SK-N-SH (cell line): Measurements from ENCODE around the gene RBMS3. TPM values are rescaled to one million over a fixed set of nuclear protein-coding genes. Genes with fewer than 3 reads are reported as not detected.

ENCODE experiments used
- CTCF ChIA-PET: fragments of 300-600, 350-600 bp; formaldehyde crosslinking; extraction: SDS; loops from one replicate; lab custom pipeline; 2021; lab: Yijun Ruan, JAX
- POLR2A ChIA-PET: fragments of 350-600 bp; sonication (Branson Sonifier 250); formaldehyde crosslinking; extraction: SDS; loops from one replicate; lab custom pipeline; 2020; ENCODE audit warnings: antibody characterized with exemption, inconsistent platforms; lab: Yijun Ruan, JAX
- DNase-seq: peaks from one replicate; pipeline ENCODE4 v3.0.0; 2012
- H2AFZ ChIP-seq: fragments of 200-600 bp; sonication (generic); 2 replicates; pipeline ENCODE4 v1.8.1; 2016; ENCODE audit warnings: antibody characterized with exemption, mild to moderate bottlenecking, low read depth
- H3F3A ChIP-seq: fragments of 200-600 bp; sonication (generic); replicated peaks from 2 replicates; pipeline ENCODE3; 2016; ENCODE audit warnings: antibody characterized with exemption, mild to moderate bottlenecking; ENCODE audit not compliant: insufficient read depth
- H3K27ac ChIP-seq, 2 experiments: fragments of 200-500 bp in 1 of 2; fragments of 200-600 bp in 1 of 2; sonication (Bioruptor generic) in 1 of 2; sonication (generic), shearing (Covaris generic) in 1 of 2; 2 replicates each; pipeline versions ENCODE4 v1.5.1 to v1.6.1; 2014 to 2016; ENCODE audit warnings: low read depth in 2 of 2, inconsistent platforms in 1 of 2, low read length in 1 of 2, mild to moderate bottlenecking in 1 of 2, mixed read lengths in 1 of 2
- H3K27me3 ChIP-seq: fragments of 200-600 bp; sonication (generic), shearing (Covaris generic); 2 replicates; pipeline ENCODE4 v1.6.1; 2016; ENCODE audit warnings: mixed run types; ENCODE audit not compliant: insufficient read depth
- H3K36me3 ChIP-seq, 2 experiments: fragments of 200-500 bp in 1 of 2; fragments of 200-600 bp in 1 of 2; sonication (Bioruptor generic) in 1 of 2; sonication (generic) in 1 of 2; replicated peaks in 1 of 2; 2 replicates each; pipeline versions ENCODE3 to v1.5.1; 2014 to 2016; ENCODE audit warnings: low read length in 1 of 2, mild to moderate bottlenecking in 1 of 2; ENCODE audit not compliant: insufficient read depth in 2 of 2, control insufficient read depth in 1 of 2
- H3K4me1 ChIP-seq, 2 experiments: fragments of 200-500 bp in 1 of 2; fragments of 200-600 bp in 1 of 2; sonication (Bioruptor generic) in 1 of 2; sonication (generic), shearing (Covaris generic) in 1 of 2; 2 replicates each; pipeline versions ENCODE4 v1.5.1 to v1.6.1; 2014 to 2016; ENCODE audit warnings: low read depth in 1 of 2, low read length in 1 of 2, mixed run types in 1 of 2; ENCODE audit not compliant: insufficient read depth in 2 of 2, control insufficient read depth in 1 of 2
- H3K4me2 ChIP-seq: fragments of 200-600 bp; sonication (generic), shearing (Covaris generic); 2 replicates; pipeline ENCODE4 v1.6.1; 2017; ENCODE audit warnings: mixed run types
- H3K4me3 ChIP-seq, 2 experiments: fragments of 200-500 bp in 1 of 2; fragments of 200-600 bp in 1 of 2; sonication (Bioruptor generic) in 1 of 2; sonication (generic), shearing (Covaris generic) in 1 of 2; 2 replicates each; pipeline versions ENCODE4 v1.5.1 to v1.8.1; 2014 to 2016; ENCODE audit warnings: low read depth in 2 of 2, inconsistent platforms in 1 of 2, low read length in 1 of 2, mild to moderate bottlenecking in 1 of 2, mixed read lengths in 1 of 2, moderate library complexity in 1 of 2
- H3K79me2 ChIP-seq: fragments of 200-600 bp; sonication (generic); 2 replicates; pipeline ENCODE4 v1.8.1; 2017; ENCODE audit warnings: mild to moderate bottlenecking; ENCODE audit not compliant: insufficient read depth
- H3K9ac ChIP-seq: fragments of 200-600 bp; sonication (generic); 2 replicates; pipeline ENCODE4 v1.6.1; 2017; ENCODE audit warnings: mixed run types
- H3K9me2 ChIP-seq: fragments of 200-600 bp; sonication (generic); 2 replicates; pipeline ENCODE4 v1.6.1; 2017; ENCODE audit warnings: mixed run types
- H3K9me3 ChIP-seq: fragments of 200-600 bp; sonication (generic); 2 replicates; pipeline ENCODE4 v1.6.1; 2017; ENCODE audit warnings: mixed run types, mild to moderate bottlenecking, moderate library complexity
- H4K20me1 ChIP-seq: fragments of 200-600 bp; sonication (generic); 2 replicates; pipeline ENCODE4 v1.6.1; 2017; ENCODE audit warnings: mild to moderate bottlenecking, mixed run types; ENCODE audit not compliant: insufficient read depth
- CHD2 ChIP-seq: fragments of 150-350 bp; IDR thresholded peaks from 2 replicates; pipeline ENCODE4 v1.6.1; 2018; ENCODE audit warnings: low read length; ENCODE audit not compliant: partially characterized antibody
- ELF1 ChIP-seq: IDR thresholded peaks from 2 replicates; pipeline ENCODE4 v1.4.0; 2012
- GABPA ChIP-seq: IDR thresholded peaks from 2 replicates; pipeline ENCODE4 v1.4.0; 2012; ENCODE audit warnings: low read depth, mild to moderate bottlenecking
- JUND ChIP-seq: IDR thresholded peaks from 2 replicates; pipeline ENCODE4 v1.4.0; 2012
- MXI1 ChIP-seq: IDR thresholded peaks from 2 replicates; pipeline ENCODE4 v1.6.1; 2012; ENCODE audit warnings: mild to moderate bottlenecking, low read depth, low read length, improper control_type of control experiment
- NRF1 ChIP-seq: IDR thresholded peaks from 2 replicates; pipeline ENCODE4 v1.6.1; 2012; ENCODE audit warnings: low read depth, mild to moderate bottlenecking, low read length
- RAD21 ChIP-seq: IDR thresholded peaks from 2 replicates; pipeline ENCODE4 v1.6.1; 2012; ENCODE audit warnings: mild to moderate bottlenecking, low read length
- SMC3 ChIP-seq: IDR thresholded peaks from 2 replicates; pipeline ENCODE4 v1.6.1; 2012; ENCODE audit warnings: low read depth, low read length, improper control_type of control experiment
- whole genome bisulfite sequencing: methylation state at CpG from one replicate; pipeline ENCODE4 v1.1.6; 2017; ENCODE audit warnings: low lambda C conversion rate; 5-methylcytosine and 5-hydroxymethylcytosine counted together
- polyA plus RNA-seq, 3 experiments: library from polyadenylated mRNA; depleted of rRNA; stranded (reverse); fragments of >200 nt; gene quantifications; 2 replicates each; pipeline ENCODE4 v1.2.3, GENCODE V29; 2012
- TF ChIP-seq, protein P1 (sequence below): fragments of 200-600 bp; sonication (generic); IDR thresholded peaks from 2 replicates; pipeline ENCODE4 v1.6.1; 2017; ENCODE audit warnings: antibody characterized with exemption, mild to moderate bottlenecking, moderate library complexity
- TF ChIP-seq, protein P2 (sequence below): IDR thresholded peaks from 2 replicates; pipeline ENCODE4 v1.4.0; 2012; ENCODE audit warnings: low read depth, borderline replicate concordance
- TF ChIP-seq, protein P3 (sequence below): fragments of 150-350 bp; IDR thresholded peaks from 2 replicates; pipeline ENCODE4 v1.6.1; 2016; ENCODE audit warnings: mild to moderate bottlenecking, low read depth, low read length
- TF ChIP-seq, protein P4 (sequence below): IDR thresholded peaks from 2 replicates; pipeline ENCODE4 v1.4.0; 2012; ENCODE audit warnings: low read depth, borderline replicate concordance
- TF ChIP-seq, protein P5 (sequence below): fragments of 150-350 bp; IDR thresholded peaks from 2 replicates; pipeline ENCODE4 v1.6.1; 2017; ENCODE audit warnings: antibody characterized with exemption, low read length, low read depth, borderline replicate concordance

Gene RBMS3
- polyA plus RNA-seq, 1 of the 3 experiments (the other 2 are of a cell fraction), result 8.2 TPM

DNA sequence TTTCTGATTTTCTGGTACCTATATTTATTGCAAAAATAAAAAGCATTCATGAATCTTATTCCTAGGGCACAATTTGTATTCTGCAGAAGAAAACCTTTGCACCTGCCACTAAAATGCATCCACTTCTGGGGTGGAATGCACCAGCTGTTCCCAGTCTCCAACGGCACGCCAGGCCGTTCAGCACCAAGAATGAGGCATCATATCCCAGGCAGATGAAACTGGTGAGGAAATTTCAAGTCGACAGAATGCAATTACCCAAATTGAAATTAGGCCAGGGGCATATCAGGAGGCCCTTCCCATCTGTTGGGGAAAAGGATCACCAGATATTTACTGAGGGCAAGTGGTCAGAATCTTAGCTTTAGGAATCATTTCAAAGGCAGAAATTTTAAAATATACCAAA, 13.6 kb upstream of the RBMS3 start:
- DNase-seq, result no peak
- no peak overlapping the region for H3K9ac ChIP-seq
- no peak overlapping the region for H3K27ac ChIP-seq
- no peaks in the 10 kb centered on the region for H3K9me2 ChIP-seq
- ChIA-PET CTCF (interaction anchor here (1.2 kb wide), 1 partner anchor 7 kb away, joined by 3 read pairs; no protein-coding TSS in a partner anchor), POLR2A (no interaction called here)
- TF ChIP-seq, protein P1, sequence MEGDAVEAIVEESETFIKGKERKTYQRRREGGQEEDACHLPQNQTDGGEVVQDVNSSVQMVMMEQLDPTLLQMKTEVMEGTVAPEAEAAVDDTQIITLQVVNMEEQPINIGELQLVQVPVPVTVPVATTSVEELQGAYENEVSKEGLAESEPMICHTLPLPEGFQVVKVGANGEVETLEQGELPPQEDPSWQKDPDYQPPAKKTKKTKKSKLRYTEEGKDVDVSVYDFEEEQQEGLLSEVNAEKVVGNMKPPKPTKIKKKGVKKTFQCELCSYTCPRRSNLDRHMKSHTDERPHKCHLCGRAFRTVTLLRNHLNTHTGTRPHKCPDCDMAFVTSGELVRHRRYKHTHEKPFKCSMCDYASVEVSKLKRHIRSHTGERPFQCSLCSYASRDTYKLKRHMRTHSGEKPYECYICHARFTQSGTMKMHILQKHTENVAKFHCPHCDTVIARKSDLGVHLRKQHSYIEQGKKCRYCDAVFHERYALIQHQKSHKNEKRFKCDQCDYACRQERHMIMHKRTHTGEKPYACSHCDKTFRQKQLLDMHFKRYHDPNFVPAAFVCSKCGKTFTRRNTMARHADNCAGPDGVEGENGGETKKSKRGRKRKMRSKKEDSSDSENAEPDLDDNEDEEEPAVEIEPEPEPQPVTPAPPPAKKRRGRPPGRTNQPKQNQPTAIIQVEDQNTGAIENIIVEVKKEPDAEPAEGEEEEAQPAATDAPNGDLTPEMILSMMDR, result no peak
- TF ChIP-seq RAD21 (no peak), SMC3 (no peak), GABPA (no peak)
- TF ChIP-seq, protein P2, sequence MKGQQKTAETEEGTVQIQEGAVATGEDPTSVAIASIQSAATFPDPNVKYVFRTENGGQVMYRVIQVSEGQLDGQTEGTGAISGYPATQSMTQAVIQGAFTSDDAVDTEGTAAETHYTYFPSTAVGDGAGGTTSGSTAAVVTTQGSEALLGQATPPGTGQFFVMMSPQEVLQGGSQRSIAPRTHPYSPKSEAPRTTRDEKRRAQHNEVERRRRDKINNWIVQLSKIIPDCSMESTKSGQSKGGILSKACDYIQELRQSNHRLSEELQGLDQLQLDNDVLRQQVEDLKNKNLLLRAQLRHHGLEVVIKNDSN, result no peak
- TF ChIP-seq, protein P3, sequence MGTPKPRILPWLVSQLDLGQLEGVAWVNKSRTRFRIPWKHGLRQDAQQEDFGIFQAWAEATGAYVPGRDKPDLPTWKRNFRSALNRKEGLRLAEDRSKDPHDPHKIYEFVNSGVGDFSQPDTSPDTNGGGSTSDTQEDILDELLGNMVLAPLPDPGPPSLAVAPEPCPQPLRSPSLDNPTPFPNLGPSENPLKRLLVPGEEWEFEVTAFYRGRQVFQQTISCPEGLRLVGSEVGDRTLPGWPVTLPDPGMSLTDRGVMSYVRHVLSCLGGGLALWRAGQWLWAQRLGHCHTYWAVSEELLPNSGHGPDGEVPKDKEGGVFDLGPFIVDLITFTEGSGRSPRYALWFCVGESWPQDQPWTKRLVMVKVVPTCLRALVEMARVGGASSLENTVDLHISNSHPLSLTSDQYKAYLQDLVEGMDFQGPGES, result no peak
- H3K4me1 ChIP-seq, result peaks cover 0 to 6% of the 10 kb centered on the region in 2 experiments; a peak in 1 of 4 replicates
- H3K4me2 ChIP-seq, result no peak overlapping the region
- H3F3A ChIP-seq, result no peaks in the 10 kb centered on the region
- WGBS, result 76% methylated on average over 4 of the region's 4 CpGs
- no peaks in the 10 kb centered on the region for H4K20me1 ChIP-seq
- H3K9me3 ChIP-seq, result no peaks in the 10 kb centered on the region
- no peak overlapping the region for H3K4me3 ChIP-seq
- H3K27me3 ChIP-seq, result no peaks in the 10 kb centered on the region
- no peak overlapping the region for H2AFZ ChIP-seq
- no peaks in the 10 kb centered on the region for H3K79me2 ChIP-seq
- no peaks in the 10 kb centered on the region for H3K36me3 ChIP-seq

DNA sequence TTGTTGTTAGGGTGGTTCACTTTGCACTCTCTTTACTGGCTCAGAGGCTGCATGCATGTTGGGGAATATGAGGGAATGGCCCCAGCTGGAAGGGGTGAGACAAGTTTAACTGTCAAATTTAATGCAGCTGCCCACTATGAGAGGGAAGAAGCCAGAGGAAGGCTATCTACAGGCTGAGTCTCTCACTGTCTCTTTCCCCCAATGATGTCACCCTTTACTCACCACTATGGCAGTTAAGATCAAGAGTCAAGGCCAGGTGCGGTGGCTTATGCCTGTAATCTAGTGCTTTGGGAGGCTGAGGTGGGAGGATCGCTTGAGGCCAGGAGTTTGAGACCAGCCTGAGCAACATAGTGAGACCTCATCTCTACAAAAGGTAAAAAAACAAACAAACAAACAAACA, 12.2 kb upstream of the RBMS3 start:
- Histone ChIP-seq H3K79me2 (no peaks in the 10 kb centered on the region), H3F3A (no peaks in the 10 kb centered on the region), H3K9me3 (no peaks in the 10 kb centered on the region), H3K36me3 (no peaks in the 10 kb centered on the region), H3K27ac (no peak overlapping the region), H3K9ac (no peak overlapping the region), H3K4me3 (no peak overlapping the region), H3K9me2 (no peaks in the 10 kb centered on the region), H3K27me3 (no peaks in the 10 kb centered on the region), H4K20me1 (no peaks in the 10 kb centered on the region), H3K4me1 (peaks cover 0 to 6% of the 10 kb centered on the region in 2 experiments; a peak in 2 of 4 replicates), H2AFZ (no peak overlapping the region), H3K4me2 (no peak overlapping the region)
- 100% methylated on average over 2 of the region's 2 CpGs for WGBS
- no peak for DNase-seq
- ChIA-PET CTCF (interaction anchor here (1.2 kb wide), 1 partner anchor 9 kb away, joined by 3 read pairs; no protein-coding TSS in a partner anchor), POLR2A (no interaction called here)
- TF ChIP-seq ELF1 (no peak), JUND (no peak), NRF1 (no peak), MXI1 (no peak), CHD2 (no peak), SMC3 (no peak)
- TF ChIP-seq, protein P1, result no peak
- TF ChIP-seq, protein P4, sequence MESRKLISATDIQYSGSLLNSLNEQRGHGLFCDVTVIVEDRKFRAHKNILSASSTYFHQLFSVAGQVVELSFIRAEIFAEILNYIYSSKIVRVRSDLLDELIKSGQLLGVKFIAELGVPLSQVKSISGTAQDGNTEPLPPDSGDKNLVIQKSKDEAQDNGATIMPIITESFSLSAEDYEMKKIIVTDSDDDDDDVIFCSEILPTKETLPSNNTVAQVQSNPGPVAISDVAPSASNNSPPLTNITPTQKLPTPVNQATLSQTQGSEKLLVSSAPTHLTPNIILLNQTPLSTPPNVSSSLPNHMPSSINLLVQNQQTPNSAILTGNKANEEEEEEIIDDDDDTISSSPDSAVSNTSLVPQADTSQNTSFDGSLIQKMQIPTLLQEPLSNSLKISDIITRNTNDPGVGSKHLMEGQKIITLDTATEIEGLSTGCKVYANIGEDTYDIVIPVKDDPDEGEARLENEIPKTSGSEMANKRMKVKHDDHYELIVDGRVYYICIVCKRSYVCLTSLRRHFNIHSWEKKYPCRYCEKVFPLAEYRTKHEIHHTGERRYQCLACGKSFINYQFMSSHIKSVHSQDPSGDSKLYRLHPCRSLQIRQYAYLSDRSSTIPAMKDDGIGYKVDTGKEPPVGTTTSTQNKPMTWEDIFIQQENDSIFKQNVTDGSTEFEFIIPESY, result no peak
- TF ChIP-seq, protein P5, sequence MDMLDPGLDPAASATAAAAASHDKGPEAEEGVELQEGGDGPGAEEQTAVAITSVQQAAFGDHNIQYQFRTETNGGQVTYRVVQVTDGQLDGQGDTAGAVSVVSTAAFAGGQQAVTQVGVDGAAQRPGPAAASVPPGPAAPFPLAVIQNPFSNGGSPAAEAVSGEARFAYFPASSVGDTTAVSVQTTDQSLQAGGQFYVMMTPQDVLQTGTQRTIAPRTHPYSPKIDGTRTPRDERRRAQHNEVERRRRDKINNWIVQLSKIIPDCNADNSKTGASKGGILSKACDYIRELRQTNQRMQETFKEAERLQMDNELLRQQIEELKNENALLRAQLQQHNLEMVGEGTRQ, result no peak
